HG03066 (cell line): Measurements from ENCODE around the gene KIF21B.
A peak's percentile ranks its signal among the peaks of the same experiment; 100 is the strongest.

Experiments
- ATAC-seq: cut with Tn5 transposase; IDR thresholded peaks from one replicate; pipeline ENCODE4 v1.9.1; 2021; ENCODE audit warnings: low read depth; ENCODE audit not compliant: unreplicated experiment

KIF21B gene, protein sequence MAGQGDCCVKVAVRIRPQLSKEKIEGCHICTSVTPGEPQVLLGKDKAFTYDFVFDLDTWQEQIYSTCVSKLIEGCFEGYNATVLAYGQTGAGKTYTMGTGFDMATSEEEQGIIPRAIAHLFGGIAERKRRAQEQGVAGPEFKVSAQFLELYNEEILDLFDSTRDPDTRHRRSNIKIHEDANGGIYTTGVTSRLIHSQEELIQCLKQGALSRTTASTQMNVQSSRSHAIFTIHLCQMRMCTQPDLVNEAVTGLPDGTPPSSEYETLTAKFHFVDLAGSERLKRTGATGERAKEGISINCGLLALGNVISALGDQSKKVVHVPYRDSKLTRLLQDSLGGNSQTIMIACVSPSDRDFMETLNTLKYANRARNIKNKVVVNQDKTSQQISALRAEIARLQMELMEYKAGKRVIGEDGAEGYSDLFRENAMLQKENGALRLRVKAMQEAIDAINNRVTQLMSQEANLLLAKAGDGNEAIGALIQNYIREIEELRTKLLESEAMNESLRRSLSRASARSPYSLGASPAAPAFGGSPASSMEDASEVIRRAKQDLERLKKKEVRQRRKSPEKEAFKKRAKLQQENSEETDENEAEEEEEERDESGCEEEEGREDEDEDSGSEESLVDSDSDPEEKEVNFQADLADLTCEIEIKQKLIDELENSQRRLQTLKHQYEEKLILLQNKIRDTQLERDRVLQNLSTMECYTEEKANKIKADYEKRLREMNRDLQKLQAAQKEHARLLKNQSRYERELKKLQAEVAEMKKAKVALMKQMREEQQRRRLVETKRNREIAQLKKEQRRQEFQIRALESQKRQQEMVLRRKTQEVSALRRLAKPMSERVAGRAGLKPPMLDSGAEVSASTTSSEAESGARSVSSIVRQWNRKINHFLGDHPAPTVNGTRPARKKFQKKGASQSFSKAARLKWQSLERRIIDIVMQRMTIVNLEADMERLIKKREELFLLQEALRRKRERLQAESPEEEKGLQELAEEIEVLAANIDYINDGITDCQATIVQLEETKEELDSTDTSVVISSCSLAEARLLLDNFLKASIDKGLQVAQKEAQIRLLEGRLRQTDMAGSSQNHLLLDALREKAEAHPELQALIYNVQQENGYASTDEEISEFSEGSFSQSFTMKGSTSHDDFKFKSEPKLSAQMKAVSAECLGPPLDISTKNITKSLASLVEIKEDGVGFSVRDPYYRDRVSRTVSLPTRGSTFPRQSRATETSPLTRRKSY (N-terminal part only)

DNA sequence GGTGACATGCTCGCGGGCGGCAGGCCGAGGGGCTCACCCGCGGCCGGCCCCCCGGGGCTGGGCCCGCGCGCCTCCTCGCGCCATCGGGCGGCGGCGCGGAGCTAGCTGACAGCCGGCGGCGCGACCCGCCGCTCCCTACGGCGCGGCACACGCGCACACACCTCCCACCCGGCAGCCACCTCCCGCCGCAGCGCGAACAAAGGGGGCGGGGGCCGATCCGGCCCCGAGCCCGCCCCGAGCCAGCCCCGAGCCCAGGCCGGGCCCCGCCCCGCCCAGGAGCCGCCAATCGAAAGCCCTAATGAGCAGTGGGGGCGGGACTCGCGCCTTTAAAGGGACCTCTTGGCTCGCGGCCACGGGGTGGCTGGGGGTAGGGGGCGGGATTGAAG lies at the start of gene KIF21B:
TSS of gene KIF21B (minus strand) at position 198 of the 386 bp plus-strand sequence. CDS start 331 bp downstream, outside the sequence.
- ATAC-seq, result peak; percentile 52

DNA sequence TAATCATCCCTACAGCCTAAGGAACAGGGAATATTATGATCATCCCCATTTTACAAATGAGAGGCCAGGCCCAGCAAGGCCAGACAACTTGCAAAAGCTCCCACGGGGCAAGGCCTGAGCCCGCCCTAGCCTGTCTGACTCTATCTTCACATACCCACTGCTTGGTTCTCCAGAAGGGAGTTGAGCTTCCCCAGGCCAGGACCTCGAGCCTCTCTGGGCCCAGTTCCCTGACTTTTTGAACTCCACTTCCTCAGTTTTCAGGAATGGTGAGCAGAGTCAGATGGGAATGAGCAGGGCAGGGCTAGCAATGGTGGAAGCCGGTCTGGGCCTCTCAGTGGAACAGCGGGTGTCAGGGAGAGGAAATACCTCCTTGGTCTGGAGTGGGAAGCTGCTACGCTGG lies 49.4 kb upstream of the KIF21B start:
- ATAC-seq, result no peak

DNA sequence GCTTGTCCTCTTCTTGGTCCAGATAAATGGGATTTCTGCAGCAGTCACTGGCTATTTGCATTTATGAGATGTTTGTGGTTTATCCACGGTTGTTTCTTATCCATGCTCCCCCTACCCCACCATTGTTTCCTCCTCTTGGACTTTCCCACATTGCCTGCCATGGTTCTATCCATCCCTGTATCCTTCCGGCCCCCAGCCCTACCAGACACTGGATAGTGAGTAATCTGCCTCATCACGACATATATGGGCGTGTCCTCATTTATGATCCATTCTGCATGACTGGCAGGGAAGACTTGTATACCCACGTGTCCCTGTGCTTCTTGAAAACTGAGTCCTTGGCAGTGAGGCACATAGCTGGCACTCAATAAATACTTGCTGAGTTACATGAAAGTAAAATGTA lies 48.6 kb upstream of the KIF21B start:
- ATAC-seq, result no peak

GRCh38 chr1:201069636-201070035 lies 46.1 kb upstream of the KIF21B start:
- no peak for ATAC-seq

DNA sequence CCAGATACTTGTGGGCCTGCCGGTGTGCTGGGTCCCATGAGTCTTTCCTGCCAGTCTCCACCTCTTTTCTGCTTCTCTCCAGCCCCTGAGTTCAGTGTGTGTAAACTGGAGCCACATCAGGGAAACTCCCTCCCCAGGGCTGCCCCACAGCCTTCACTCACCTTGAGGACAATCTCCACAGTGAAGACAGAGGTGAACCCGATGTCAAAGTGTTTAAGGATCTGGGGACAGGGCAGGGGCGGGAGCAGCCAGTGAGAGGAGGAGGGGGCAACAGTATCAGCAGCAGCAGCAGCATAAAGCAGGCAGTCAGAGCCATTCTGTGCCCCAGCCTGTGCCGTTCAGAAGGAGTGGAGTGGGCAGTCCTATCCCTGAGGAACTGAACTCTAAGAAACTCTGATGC lies 45.5 kb upstream of the KIF21B start:
- ATAC-seq, result no peak

DNA sequence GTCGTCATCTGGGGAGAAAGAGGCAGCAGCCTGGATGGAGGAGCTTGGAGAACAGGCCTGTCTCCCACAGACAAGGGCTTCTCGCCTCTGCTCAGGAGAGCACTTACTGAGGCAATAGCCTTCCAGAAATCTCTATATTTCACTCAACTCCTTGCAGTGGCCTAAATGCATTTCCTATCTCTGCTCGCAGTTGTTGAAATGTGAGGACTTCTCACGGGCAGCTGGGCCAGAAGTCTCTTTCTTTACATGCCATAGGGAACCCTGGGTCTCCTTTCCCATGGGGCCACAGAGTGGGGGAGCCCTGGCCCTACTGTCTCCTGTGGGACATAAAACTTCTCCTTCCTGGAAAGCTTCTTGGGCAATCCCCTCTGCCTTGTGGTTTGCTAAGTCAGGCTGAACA lies 43.5 kb upstream of the KIF21B start:
- no peak for ATAC-seq

- ATAC-seq, result no peak
Observed at GRCh38 chr1:201065686-201066085, 42.2 kb upstream of the KIF21B start.

DNA sequence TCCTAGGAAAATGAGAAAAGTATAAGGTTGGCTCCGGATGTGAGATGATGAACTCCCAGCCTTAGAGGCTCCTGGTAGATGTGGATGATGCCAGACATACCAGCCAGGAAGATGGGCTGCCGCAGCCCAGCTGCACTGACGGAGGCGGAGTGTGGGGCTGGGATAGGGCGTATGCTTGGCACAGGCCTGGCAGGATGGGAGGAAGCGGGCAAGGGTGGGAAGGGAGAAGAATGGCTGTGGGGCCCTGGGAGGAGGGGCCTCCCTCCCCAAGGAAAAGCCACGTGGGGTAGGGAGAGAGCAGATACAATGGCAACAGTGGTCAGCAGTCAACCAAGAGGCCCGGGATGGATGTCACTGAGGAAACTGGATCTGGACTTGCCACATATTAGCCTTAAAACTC lies 41.3 kb upstream of the KIF21B start:
- no peak for ATAC-seq

GRCh38 chr1:201063145-201063544 lies 39.6 kb upstream of the KIF21B start:
- no peak for ATAC-seq

- no peak for ATAC-seq
Observed at GRCh38 chr1:201062511-201063091, 39.1 kb upstream of the KIF21B start.

- no peak for ATAC-seq
Observed at GRCh38 chr1:201061886-201062285, 38.4 kb upstream of the KIF21B start.

- ATAC-seq, result no peak
Observed at GRCh38 chr1:201061049-201061448, 37.5 kb upstream of the KIF21B start.

DNA sequence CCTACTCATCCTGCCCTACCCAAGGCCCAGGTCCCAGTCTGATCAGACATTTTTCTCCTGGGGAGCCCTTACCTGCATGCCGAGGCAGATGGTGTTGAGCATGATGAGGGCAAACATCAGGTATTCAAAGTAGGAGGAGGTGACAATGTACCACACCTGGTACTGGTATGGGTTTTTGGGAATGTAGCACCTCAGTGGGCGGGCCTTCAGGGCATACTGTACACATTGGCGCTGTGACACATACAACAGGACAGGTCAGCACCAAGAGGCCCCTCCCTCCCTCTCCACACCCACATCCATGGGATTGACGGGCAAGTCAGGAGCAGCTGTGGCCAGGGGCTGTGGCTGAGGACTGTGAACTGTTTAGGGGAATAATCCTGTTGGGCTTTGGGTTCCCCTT lies 37.1 kb upstream of the KIF21B start:
- no peak for ATAC-seq

DNA sequence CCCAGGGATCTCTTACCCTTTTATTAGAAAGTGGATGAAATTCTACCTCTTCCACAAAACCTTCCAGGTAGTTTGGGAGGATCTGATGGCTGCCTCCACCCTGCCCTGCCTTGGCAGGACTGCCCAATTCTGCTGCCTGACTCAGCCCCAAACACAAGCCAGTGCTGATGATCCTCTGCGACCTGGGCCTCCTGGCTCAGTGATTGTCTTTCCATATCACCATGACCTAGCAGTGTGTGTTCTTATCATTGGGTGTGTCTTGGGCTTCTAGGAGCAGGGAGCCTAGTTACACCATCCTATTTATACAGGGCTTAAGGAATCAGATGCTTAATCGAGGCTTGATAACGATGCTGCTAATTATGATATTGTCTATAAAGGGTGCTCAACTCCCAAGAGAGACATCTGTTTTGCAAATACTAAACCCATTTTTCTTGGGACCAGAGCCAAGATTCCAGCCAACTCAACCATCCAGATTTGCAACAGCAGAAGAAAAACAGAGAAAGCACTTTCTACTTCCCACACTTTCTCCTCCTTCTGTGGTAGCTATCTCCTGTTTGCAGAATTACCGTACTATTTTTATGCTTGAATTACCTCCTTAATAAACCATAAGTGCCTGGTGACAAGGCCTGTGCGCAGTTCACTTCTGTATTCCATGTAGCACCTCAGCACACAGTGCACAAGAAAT lies 36.5 kb upstream of the KIF21B start:
- no peak for ATAC-seq

GRCh38 chr1:201059401-201059800 lies 35.9 kb upstream of the KIF21B start:
- no peak for ATAC-seq

GRCh38 chr1:201054091-201054543 lies 30.6 kb upstream of the KIF21B start:
- ATAC-seq, result no peak

GRCh38 chr1:201053155-201053860 lies 29.8 kb upstream of the KIF21B start:
- no peak for ATAC-seq

DNA sequence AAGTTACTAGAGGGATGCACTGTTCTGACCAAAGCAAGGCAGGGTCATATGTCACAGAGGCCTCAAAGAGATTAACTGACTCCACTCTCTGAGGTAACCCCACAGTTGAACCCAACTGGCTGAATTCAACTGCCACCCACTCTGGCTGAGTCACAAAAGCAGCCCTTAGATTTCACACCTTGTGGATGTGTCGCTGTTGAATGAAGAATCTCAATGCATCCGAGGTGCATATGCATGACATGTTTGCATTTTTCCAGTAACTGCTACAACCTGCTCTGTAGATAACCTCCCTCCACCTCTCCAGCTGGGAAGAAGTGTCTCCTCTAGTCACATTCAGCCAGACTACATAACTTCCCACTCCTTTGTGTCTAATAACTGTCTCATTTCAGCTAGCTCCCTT lies 27.9 kb upstream of the KIF21B start:
- no peak for ATAC-seq

- ATAC-seq, result no peak
Observed at GRCh38 chr1:201050515-201051277, 27.2 kb upstream of the KIF21B start.
